IgD-negative memory B cell (primary cell): ENCODE measurements around the gene TECPR2. TPM values are rescaled to one million over a fixed set of nuclear protein-coding genes. Genes with fewer than 3 reads are reported as not detected.

Source experiments
- H3K27ac Mint-ChIP-seq, 3 donors: one replicate each; pipeline ENCODE4 v1.8.0; 2020 to 2022; ENCODE audit warnings: mild to moderate bottlenecking in 3 of 3, mixed read lengths in 3 of 3, moderate library complexity in 1 of 3
- H3K27me3 Mint-ChIP-seq: one replicate; pipeline ENCODE4 v1.8.0; 2021; ENCODE audit warnings: mixed read lengths
- H3K36me3 Mint-ChIP-seq: one replicate; pipeline ENCODE4 v1.8.0; 2020; ENCODE audit warnings: mild to moderate bottlenecking, mixed read lengths
- H3K4me1 Mint-ChIP-seq, 3 donors: one replicate each; pipeline ENCODE4 v1.8.0; 2020 to 2022; ENCODE audit warnings: mixed read lengths in 3 of 3, mild to moderate bottlenecking in 1 of 3
- H3K4me3 Mint-ChIP-seq, 4 donors: one replicate each; pipeline ENCODE4 v1.8.0; 2020 to 2022; ENCODE audit warnings: mild to moderate bottlenecking in 4 of 4, mixed read lengths in 4 of 4, moderate library complexity in 3 of 4
- H3K9me3 Mint-ChIP-seq, 3 donors: one replicate each; pipeline ENCODE4 v1.8.0; 2020 to 2021; ENCODE audit warnings: mixed read lengths in 3 of 3, mild to moderate bottlenecking in 1 of 3
- polyA plus RNA-seq: library from polyadenylated mRNA; unstranded; fragments of 300-500 nt; fragmentation: Illumina TruSeq; gene quantifications from one replicate; pipeline ENCODE4 v1.2.3, GENCODE V29; 2021

The TECPR2 gene
- polyA plus RNA-seq, 1 donor from 2014 or later: 3.2 TPM

GRCh38 chr14:102378830-102379229 lies 16.1 kb downstream of the TECPR2 start:
- no peak overlapping the region for H3K4me3 Mint-ChIP-seq
- peaks cover 5% of the 10 kb centered on the region for H3K36me3 Mint-ChIP-seq
- no peaks in the 10 kb centered on the region for H3K27me3 Mint-ChIP-seq
- no peaks in the 10 kb centered on the region for H3K9me3 Mint-ChIP-seq
- H3K4me1 Mint-ChIP-seq: no peaks in the 10 kb centered on the region
- H3K27ac Mint-ChIP-seq: no peak overlapping the region

- Mint-ChIP-seq H3K4me3 (no peak overlapping the region), H3K4me1 (peaks cover 0 to 2% (median 0%) of the 10 kb centered on the region in 3 donors), H3K36me3 (no peaks in the 10 kb centered on the region), H3K27ac (no peak overlapping the region), H3K9me3 (no peaks in the 10 kb centered on the region), H3K27me3 (no peaks in the 10 kb centered on the region)
Measured at GRCh38 chr14:102387086-102387485, 24.3 kb downstream of the TECPR2 start.

GRCh38 chr14:102389246-102389645 lies 26.5 kb downstream of the TECPR2 start:
- Mint-ChIP-seq H3K27ac (peak overlapping the region in 1 of 3 donors; percentile 3), H3K27me3 (no peaks in the 10 kb centered on the region), H3K4me3 (no peak overlapping the region), H3K9me3 (no peaks in the 10 kb centered on the region), H3K4me1 (peaks cover 0 to 2% (median 0%) of the 10 kb centered on the region in 3 donors), H3K36me3 (peaks cover 2% of the 10 kb centered on the region)

GRCh38 chr14:102390064-102390855 lies 27.5 kb downstream of the TECPR2 start:
- peaks cover 5% of the 10 kb centered on the region for H3K36me3 Mint-ChIP-seq
- peaks cover 0 to 2% (median 0%) of the 10 kb centered on the region in 3 donors for H3K4me1 Mint-ChIP-seq
- H3K4me3 Mint-ChIP-seq: no peak overlapping the region
- H3K9me3 Mint-ChIP-seq: no peaks in the 10 kb centered on the region
- H3K27me3 Mint-ChIP-seq: no peaks in the 10 kb centered on the region
- no peak overlapping the region for H3K27ac Mint-ChIP-seq

GRCh38 chr14:102392506-102392905 lies 29.8 kb downstream of the TECPR2 start:
- peaks cover 0 to 2% (median 0%) of the 10 kb centered on the region in 3 donors for H3K4me1 Mint-ChIP-seq
- H3K36me3 Mint-ChIP-seq: peaks cover 5% of the 10 kb centered on the region
- H3K4me3 Mint-ChIP-seq: no peak overlapping the region
- no peaks in the 10 kb centered on the region for H3K9me3 Mint-ChIP-seq
- no peak overlapping the region for H3K27ac Mint-ChIP-seq
- no peaks in the 10 kb centered on the region for H3K27me3 Mint-ChIP-seq

GRCh38 chr14:102394717-102395375 lies 32.1 kb downstream of the TECPR2 start:
- H3K4me1 Mint-ChIP-seq: no peaks in the 10 kb centered on the region
- no peaks in the 10 kb centered on the region for H3K27me3 Mint-ChIP-seq
- peaks cover 9% of the 10 kb centered on the region for H3K36me3 Mint-ChIP-seq
- peaks cover 0 to 2% (median 0%) of the 10 kb centered on the region in 3 donors for H3K9me3 Mint-ChIP-seq
- H3K27ac Mint-ChIP-seq: no peak overlapping the region
- H3K4me3 Mint-ChIP-seq: no peak overlapping the region

GRCh38 chr14:102396521-102396920 lies 33.8 kb downstream of the TECPR2 start:
- peaks cover 11% of the 10 kb centered on the region for H3K36me3 Mint-ChIP-seq
- H3K27ac Mint-ChIP-seq: no peak overlapping the region
- H3K4me3 Mint-ChIP-seq: no peak overlapping the region
- no peaks in the 10 kb centered on the region for H3K4me1 Mint-ChIP-seq
- no peaks in the 10 kb centered on the region for H3K27me3 Mint-ChIP-seq
- peaks cover 0 to 2% (median 0%) of the 10 kb centered on the region in 3 donors for H3K9me3 Mint-ChIP-seq

GRCh38 chr14:102403028-102403427 lies 40.3 kb downstream of the TECPR2 start:
- Mint-ChIP-seq H3K27ac (no peak overlapping the region), H3K9me3 (peaks cover 5 to 15% (median 8%) of the 10 kb centered on the region in 3 donors), H3K4me1 (no peaks in the 10 kb centered on the region), H3K4me3 (no peak overlapping the region), H3K36me3 (peaks cover 16% of the 10 kb centered on the region), H3K27me3 (no peaks in the 10 kb centered on the region)

- H3K4me1 Mint-ChIP-seq: peaks cover 0 to 3% (median 1%) of the 10 kb centered on the region in 3 donors
- H3K4me3 Mint-ChIP-seq: no peak overlapping the region
- no peaks in the 10 kb centered on the region for H3K27me3 Mint-ChIP-seq
- H3K27ac Mint-ChIP-seq: no peak overlapping the region
- peaks cover 5 to 11% (median 6%) of the 10 kb centered on the region in 3 donors for H3K9me3 Mint-ChIP-seq
- peaks cover 15% of the 10 kb centered on the region for H3K36me3 Mint-ChIP-seq
Measured at GRCh38 chr14:102407258-102407657, 44.5 kb downstream of the TECPR2 start.

GRCh38 chr14:102408724-102409123 lies 46.0 kb downstream of the TECPR2 start:
- H3K36me3 Mint-ChIP-seq: peaks cover 14% of the 10 kb centered on the region
- peaks cover 0 to 3% (median 0%) of the 10 kb centered on the region in 3 donors for H3K9me3 Mint-ChIP-seq
- no peak overlapping the region for H3K27ac Mint-ChIP-seq
- peaks cover 0 to 3% (median 1%) of the 10 kb centered on the region in 3 donors for H3K4me1 Mint-ChIP-seq
- H3K27me3 Mint-ChIP-seq: no peaks in the 10 kb centered on the region
- no peak overlapping the region for H3K4me3 Mint-ChIP-seq

GRCh38 chr14:102415671-102416070 lies 52.9 kb downstream of the TECPR2 start:
- Mint-ChIP-seq H3K4me3 (no peak overlapping the region), H3K27me3 (no peaks in the 10 kb centered on the region), H3K4me1 (no peaks in the 10 kb centered on the region), H3K9me3 (no peaks in the 10 kb centered on the region), H3K36me3 (peaks cover 6% of the 10 kb centered on the region), H3K27ac (no peak overlapping the region)

- no peak overlapping the region for H3K27ac Mint-ChIP-seq
- H3K27me3 Mint-ChIP-seq: no peaks in the 10 kb centered on the region
- no peaks in the 10 kb centered on the region for H3K9me3 Mint-ChIP-seq
- H3K4me3 Mint-ChIP-seq: no peak overlapping the region
- H3K36me3 Mint-ChIP-seq: peaks cover 6% of the 10 kb centered on the region
- H3K4me1 Mint-ChIP-seq: no peaks in the 10 kb centered on the region
Measured at GRCh38 chr14:102417001-102417431, 54.3 kb downstream of the TECPR2 start.

- no peak overlapping the region for H3K4me3 Mint-ChIP-seq
- no peaks in the 10 kb centered on the region for H3K27me3 Mint-ChIP-seq
- H3K9me3 Mint-ChIP-seq: no peaks in the 10 kb centered on the region
- H3K27ac Mint-ChIP-seq: no peak overlapping the region
- no peaks in the 10 kb centered on the region for H3K4me1 Mint-ChIP-seq
- H3K36me3 Mint-ChIP-seq: peaks cover 6% of the 10 kb centered on the region
Measured at GRCh38 chr14:102417646-102418045, 54.9 kb downstream of the TECPR2 start.

- no peaks in the 10 kb centered on the region for H3K27me3 Mint-ChIP-seq
- H3K27ac Mint-ChIP-seq: no peak overlapping the region
- H3K4me1 Mint-ChIP-seq: no peaks in the 10 kb centered on the region
- no peaks in the 10 kb centered on the region for H3K9me3 Mint-ChIP-seq
- H3K4me3 Mint-ChIP-seq: no peak overlapping the region
- H3K36me3 Mint-ChIP-seq: peaks cover 6% of the 10 kb centered on the region
Measured at GRCh38 chr14:102418169-102418852, 55.6 kb downstream of the TECPR2 start.

GRCh38 chr14:102418853-102419240 lies 56.1 kb downstream of the TECPR2 start:
- Mint-ChIP-seq H3K36me3 (peaks cover 6% of the 10 kb centered on the region), H3K4me3 (no peak overlapping the region), H3K4me1 (no peaks in the 10 kb centered on the region), H3K27ac (peak overlapping the region in 1 of 3 donors; percentile 77), H3K27me3 (no peaks in the 10 kb centered on the region), H3K9me3 (no peaks in the 10 kb centered on the region)
